ENCODE results near the gene RNPC3.
"Not testable (repeated sequence)": the region's sequence is repeated elsewhere in the genome, so short reads cannot be mapped to it uniquely, and the experiment has no call there.

Gene RNPC3

GRCh38 chr1:103561124-103561523 lies 35.6 kb downstream of the RNPC3 start:
- DNase-seq (ENCODE audit: low read depth in 2 of 2) = not testable (repeated sequence)

- DNase-seq (ENCODE audit: low read depth in 2 of 2) = no peak
These were observed 36.3 kb downstream of the RNPC3 start for GRCh38 chr1:103561643-103562395.

- DNase-seq (ENCODE audit: low read depth in 2 of 2) = no peak
These were observed 37.6 kb downstream of the RNPC3 start for GRCh38 chr1:103563056-103563455.

GRCh38 chr1:103569493-103569892 lies 44.0 kb downstream of the RNPC3 start:
- no peak for DNase-seq (ENCODE audit: low read depth in 2 of 2)

GRCh38 chr1:103571289-103571688 lies 45.8 kb downstream of the RNPC3 start, which contains the start of gene AMY2B:
Gene AMY2B (plus strand): TSS chr1:103571589. CDS start chr1:103571603, 14 bp downstream.
- not testable (repeated sequence) for DNase-seq (ENCODE audit: low read depth in 2 of 2)

- no peak for DNase-seq (ENCODE audit: low read depth in 2 of 2)
These were observed 50.6 kb downstream of the RNPC3 start for GRCh38 chr1:103576065-103576464.

GRCh38 chr1:103576784-103577183 lies 51.3 kb downstream of the RNPC3 start:
- not testable (repeated sequence) for DNase-seq (ENCODE audit: low read depth in 2 of 2)

- no peak for DNase-seq (ENCODE audit: low read depth in 2 of 2)
These were observed 57.0 kb downstream of the RNPC3 start for GRCh38 chr1:103582464-103582863.

GRCh38 chr1:103583887-103584286 lies 58.4 kb downstream of the RNPC3 start:
- DNase-seq (ENCODE audit: low read depth in 2 of 2) = no peak

- DNase-seq (ENCODE audit: low read depth in 2 of 2) = no peak
These were observed 59.0 kb downstream of the RNPC3 start for GRCh38 chr1:103584537-103584936.

- DNase-seq (ENCODE audit: low read depth in 2 of 2) = not testable (repeated sequence)
These were observed 77.2 kb downstream of the RNPC3 start for GRCh38 chr1:103602740-103603139.

Data from stimulated activated CD8-positive, alpha-beta memory T cell treated with anti-CD3 and anti-CD28 coated beads, Interleukin-7, amount 100 ng/mL, for 4 hours (primary cell).